Activated T-helper 1 cell treated with anti-CD3 and anti-CD28 coated beads, Interleukin-12 subunit alpha, Interleukin-12 subunit beta, Interleukin-2, Interleukin-4 antibody, amounts not matched to agents 30 ng/mL and 10 ng/mL and 1 ng/mL, durations not matched to agents 14 hours and 24 hours and 36 hours (primary cell): ENCODE results near the gene RNASE12. TPM values are rescaled to one million over a fixed set of nuclear protein-coding genes. Genes with fewer than 3 reads are reported as not detected.
"Not testable (repeated sequence)": the region's sequence is repeated elsewhere in the genome, so short reads cannot be mapped to it uniquely, and the experiment has no call there.

Experiments
- DNase-seq: peaks from one replicate; pipeline ENCODE4 v3.0.0; 2021; ENCODE audit warnings: low spot score
- H3K27ac Mint-ChIP-seq: one replicate; pipeline ENCODE4 v1.8.0; 2021; ENCODE audit warnings: mild to moderate bottlenecking, mixed read lengths
- H3K27me3 Mint-ChIP-seq: one replicate; pipeline ENCODE4 v1.8.0; 2022; ENCODE audit warnings: mild to moderate bottlenecking, moderate library complexity, mixed read lengths; ENCODE audit not compliant: insufficient read depth
- H3K36me3 Mint-ChIP-seq: one replicate; pipeline ENCODE4 v1.8.0; 2021; ENCODE audit warnings: low read depth, mixed read lengths
- H3K4me1 Mint-ChIP-seq: one replicate; pipeline ENCODE4 v1.8.0; 2021; ENCODE audit warnings: low read depth, mixed read lengths
- H3K4me3 Mint-ChIP-seq: one replicate; pipeline ENCODE4 v1.8.0; 2021; ENCODE audit warnings: mild to moderate bottlenecking, moderate library complexity, mixed read lengths
- H3K9me3 Mint-ChIP-seq: one replicate; pipeline ENCODE4 v1.8.0; 2021; ENCODE audit warnings: mixed read lengths
- intact Hi-C: fragments of 100-400 bp; cut with micrococcal nuclease; formaldehyde crosslinking; loops from one replicate; pipeline ENCODE4 v1.15.1; 2024
- total RNA-seq: library from RNA; stranded (reverse); gene quantifications from 2 replicates; pipeline ENCODE4 v1.2.3, GENCODE V29; 2022

Gene RNASE12
- total RNA-seq, 1 donor from 2014 or later, result not detected

- intact Hi-C loops, result no loop called here
- no peaks in the 10 kb centered on the region for H3K9me3 Mint-ChIP-seq
- H3K4me3 Mint-ChIP-seq, result peak overlapping the region; percentile 44
- no peak for DNase-seq
- peaks cover 68% of the 10 kb centered on the region for H3K4me1 Mint-ChIP-seq
- H3K27ac Mint-ChIP-seq, result peak overlapping the region; percentile 50
- H3K36me3 Mint-ChIP-seq, result peaks cover 7% of the 10 kb centered on the region
- H3K27me3 Mint-ChIP-seq, result peaks cover 37% of the 10 kb centered on the region
These were observed 31.7 kb upstream of the RNASE12 start for GRCh38 chr14:20622816-20623291.

GRCh38 chr14:20620798-20621478 lies 29.8 kb upstream of the RNASE12 start:
- Mint-ChIP-seq H3K27ac (no peak overlapping the region), H3K4me3 (no peak overlapping the region)
- intact Hi-C loops, result no loop called here

GRCh38 chr14:20619688-20620087 lies 28.5 kb upstream of the RNASE12 start:
- H3K36me3 Mint-ChIP-seq, H3K9me3 Mint-ChIP-seq, DNase-seq, intact Hi-C loops, H3K27me3 Mint-ChIP-seq, H3K27ac Mint-ChIP-seq, H3K4me3 Mint-ChIP-seq: not testable (repeated sequence)
- H3K4me1 Mint-ChIP-seq, result peaks cover 43% of the 10 kb centered on the region

More at GRCh38 chr14:20620798-20621478, 29.8 kb upstream of the RNASE12 start:
- H3K27me3 Mint-ChIP-seq, result peaks cover 19% of the 10 kb centered on the region
- H3K36me3 Mint-ChIP-seq, result peaks cover 7% of the 10 kb centered on the region
- no peak for DNase-seq
- no peaks in the 10 kb centered on the region for H3K9me3 Mint-ChIP-seq
- peaks cover 56% of the 10 kb centered on the region for H3K4me1 Mint-ChIP-seq

GRCh38 chr14:20618271-20618749 lies 27.1 kb upstream of the RNASE12 start:
- intact Hi-C loops, result no loop called here
- H3K27me3 Mint-ChIP-seq, result peaks cover 2% of the 10 kb centered on the region
- DNase-seq, result no peak
- no peak overlapping the region for H3K27ac Mint-ChIP-seq
- peaks cover 4% of the 10 kb centered on the region for H3K36me3 Mint-ChIP-seq
- no peak overlapping the region for H3K4me3 Mint-ChIP-seq
- H3K9me3 Mint-ChIP-seq, result no peaks in the 10 kb centered on the region
- H3K4me1 Mint-ChIP-seq, result peaks cover 30% of the 10 kb centered on the region

GRCh38 chr14:20617138-20618003 lies 26.2 kb upstream of the RNASE12 start:
- Mint-ChIP-seq H3K36me3 (peaks cover 4% of the 10 kb centered on the region), H3K27ac (no peak overlapping the region), H3K4me1 (peaks cover 20% of the 10 kb centered on the region), H3K9me3 (no peaks in the 10 kb centered on the region), H3K27me3 (peaks cover 2% of the 10 kb centered on the region), H3K4me3 (no peak overlapping the region)
- DNase-seq, result no peak
- intact Hi-C loops, result no loop called here

- intact Hi-C loops, result no loop called here
- Mint-ChIP-seq H3K27ac (no peak overlapping the region), H3K27me3 (peaks cover 2% of the 10 kb centered on the region), H3K4me3 (no peak overlapping the region), H3K4me1 (peaks cover 11% of the 10 kb centered on the region), H3K9me3 (no peaks in the 10 kb centered on the region), H3K36me3 (no peaks in the 10 kb centered on the region)
- DNase-seq, result no peak
These were observed 24.8 kb upstream of the RNASE12 start for GRCh38 chr14:20615996-20616395.

- H3K27me3 Mint-ChIP-seq, result peaks cover 2% of the 10 kb centered on the region
- DNase-seq, result no peak
- no peak overlapping the region for H3K4me3 Mint-ChIP-seq
- no peaks in the 10 kb centered on the region for H3K36me3 Mint-ChIP-seq
- peak overlapping the region; percentile 7 for H3K27ac Mint-ChIP-seq
- peaks cover 11% of the 10 kb centered on the region for H3K4me1 Mint-ChIP-seq
- H3K9me3 Mint-ChIP-seq, result no peaks in the 10 kb centered on the region
- intact Hi-C loops, result loop anchor here (5.0 kb wide), 3 partner anchors 168 to 378 kb away; partner anchors contain the start of gene RNASE6
These were observed 23.1 kb upstream of the RNASE12 start for GRCh38 chr14:20614038-20614840.

GRCh38 chr14:20613094-20614037 lies 22.2 kb upstream of the RNASE12 start:
- Mint-ChIP-seq H3K27ac (no peak overlapping the region), H3K27me3 (peaks cover 2% of the 10 kb centered on the region), H3K4me1 (peaks cover 11% of the 10 kb centered on the region), H3K36me3 (no peaks in the 10 kb centered on the region), H3K4me3 (no peak overlapping the region), H3K9me3 (no peaks in the 10 kb centered on the region)
- intact Hi-C loops, result loop anchor here (1.0 to 5.0 kb wide), 13 partner anchors 12 to 379 kb away; partner anchors contain the start of genes APEX1, OSGEP, PARP2 and PNP
- peak; percentile 77 for DNase-seq

GRCh38 chr14:20612403-20612802 lies 21.2 kb upstream of the RNASE12 start:
- Mint-ChIP-seq H3K27me3 (no peaks in the 10 kb centered on the region), H3K27ac (no peak overlapping the region), H3K36me3 (no peaks in the 10 kb centered on the region), H3K4me3 (no peak overlapping the region), H3K9me3 (no peaks in the 10 kb centered on the region), H3K4me1 (peaks cover 2% of the 10 kb centered on the region)
- no peak for DNase-seq
- intact Hi-C loops, result loop anchor here (2.0 to 5.0 kb wide), 4 partner anchors 158 to 380 kb away; partner anchors contain the start of genes APEX1, OSGEP and RNASE6

GRCh38 chr14:20611277-20611676 lies 20.1 kb upstream of the RNASE12 start:
- no peaks in the 10 kb centered on the region for H3K4me1 Mint-ChIP-seq
- no peaks in the 10 kb centered on the region for H3K36me3 Mint-ChIP-seq
- DNase-seq, result no peak
- H3K4me3 Mint-ChIP-seq, result no peak overlapping the region
- intact Hi-C loops, result loop anchor here (5.0 kb wide), 3 partner anchors 171 to 381 kb away; partner anchors contain the start of gene RNASE6
- H3K27me3 Mint-ChIP-seq, result no peaks in the 10 kb centered on the region
- no peaks in the 10 kb centered on the region for H3K9me3 Mint-ChIP-seq
- no peak overlapping the region for H3K27ac Mint-ChIP-seq

GRCh38 chr14:20610002-20610765 lies 19.0 kb upstream of the RNASE12 start:
- no peaks in the 10 kb centered on the region for H3K4me1 Mint-ChIP-seq
- H3K27me3 Mint-ChIP-seq, result no peaks in the 10 kb centered on the region

More at GRCh38 chr14:20610002-20610765, 19.0 kb upstream of the RNASE12 start:
- intact Hi-C loops, result loop anchor here (5.0 kb wide), 3 partner anchors 172 to 382 kb away; partner anchors contain the start of gene RNASE6
- H3K36me3 Mint-ChIP-seq, result no peaks in the 10 kb centered on the region
- no peak overlapping the region for H3K27ac Mint-ChIP-seq
- peak; percentile 62 for DNase-seq
- H3K4me3 Mint-ChIP-seq, result no peak overlapping the region
- H3K9me3 Mint-ChIP-seq, result no peaks in the 10 kb centered on the region
